Right atrium auricular region (tissue), 2 donors: Measurements from ENCODE around the gene BDKRB2. TPM values are rescaled to one million over a fixed set of nuclear protein-coding genes. Genes with fewer than 3 reads are reported as not detected.

ENCODE experiments used
- DNase-seq: peaks from one replicate; pipeline ENCODE4 v3.0.0-alpha.2; 2019; ENCODE audit warnings: low spot score
- H3K27ac ChIP-seq, 2 donors: fragments of 200-600 bp; sonication (generic); 1 replicate in 1 of 2; 2 replicates in 1 of 2; pipeline ENCODE4 v1.5.1; 2016 to 2019
- H3K27me3 ChIP-seq, 2 donors: fragments of 200-600 bp; sonication (generic); one replicate each; pipeline versions ENCODE4 v1.5.1 to v1.6.0; 2017 to 2019
- H3K36me3 ChIP-seq: fragments of 200-600 bp; sonication (generic); one replicate; pipeline ENCODE4 v1.5.1; 2016
- H3K4me1 ChIP-seq, 2 donors: fragments of 200-600 bp; sonication (generic); one replicate each; pipeline versions ENCODE4 v1.5.1 to v1.6.0; 2017 to 2019
- H3K4me3 ChIP-seq, 2 donors: fragments of 200-600 bp; sonication (generic); 1 replicate in 1 of 2; 2 replicates in 1 of 2; pipeline ENCODE4 v1.5.1; 2017 to 2019; ENCODE audit warnings: mild to moderate bottlenecking in 1 of 2, moderate library complexity in 1 of 2
- H3K9me3 ChIP-seq, 2 donors: fragments of 200-600 bp; sonication (generic); one replicate each; pipeline ENCODE4 v1.5.1; 2019
- CTCF ChIP-seq, 2 donors: fragments of 200-600 bp; sonication (generic); IDR thresholded peaks; one replicate each; pipeline ENCODE4 v1.5.1; 2019; ENCODE audit warnings: antibody characterized with exemption in 2 of 2
- total RNA-seq, 2 donors: library from RNA; depleted of rRNA; stranded (reverse); fragments of >200 nt; gene quantifications; one replicate each; pipeline ENCODE4 v1.1.0, GENCODE V29; 2016

BDKRB2 gene
- total RNA-seq, 2 donors from 2014 or later: 1.7 to 2.9 TPM

- H3K36me3 ChIP-seq: no peaks in the 10 kb centered on the region
- H3K4me1 ChIP-seq: peaks cover 0 to 18% of the 10 kb centered on the region in 2 donors
- peak overlapping the region; percentile 41 to 63 for H3K27ac ChIP-seq
- peak overlapping the region; percentile 35 to 43 for H3K4me3 ChIP-seq
- TF ChIP-seq CTCF (IDR thresholded peaks at IDR 0.05): no peak
- H3K27me3 ChIP-seq: no peaks in the 10 kb centered on the region
- DNase-seq: no peak
- no peaks in the 10 kb centered on the region for H3K9me3 ChIP-seq
Measured at GRCh38 chr14:96205059-96205977, 679 bp downstream of the BDKRB2 start.

GRCh38 chr14:96205978-96206360, 1.3 kb downstream of the BDKRB2 start:
- H3K4me1 ChIP-seq: peaks cover 0 to 18% of the 10 kb centered on the region in 2 donors
- no peak overlapping the region for H3K27ac ChIP-seq
- peak overlapping the region in 1 of 2 donors; percentile 43 for H3K4me3 ChIP-seq
- no peak for TF ChIP-seq CTCF (IDR thresholded peaks at IDR 0.05)
- no peaks in the 10 kb centered on the region for H3K36me3 ChIP-seq
- no peaks in the 10 kb centered on the region for H3K27me3 ChIP-seq
- no peaks in the 10 kb centered on the region for H3K9me3 ChIP-seq
- DNase-seq: no peak

GRCh38 chr14:96206461-96206860, 1.8 kb downstream of the BDKRB2 start:
- no peaks in the 10 kb centered on the region for H3K27me3 ChIP-seq
- TF ChIP-seq CTCF (IDR thresholded peaks at IDR 0.05): no peak
- DNase-seq: no peak
- no peaks in the 10 kb centered on the region for H3K36me3 ChIP-seq
- peaks cover 0 to 18% of the 10 kb centered on the region in 2 donors for H3K4me1 ChIP-seq
- H3K27ac ChIP-seq: no peak overlapping the region
- no peak overlapping the region for H3K4me3 ChIP-seq
- peaks cover 0 to under 1% of the 10 kb centered on the region in 2 donors for H3K9me3 ChIP-seq

- TF ChIP-seq CTCF (IDR thresholded peaks at IDR 0.05): no peak
- Histone ChIP-seq H3K27me3 (no peaks in the 10 kb centered on the region), H3K36me3 (no peaks in the 10 kb centered on the region), H3K27ac (no peak overlapping the region), H3K4me1 (peaks cover 0 to 18% of the 10 kb centered on the region in 2 donors), H3K9me3 (peaks cover 0 to 11% of the 10 kb centered on the region in 2 donors), H3K4me3 (no peak overlapping the region)
- no peak for DNase-seq
Measured at GRCh38 chr14:96207686-96208085, 3.0 kb downstream of the BDKRB2 start.

- no peak for TF ChIP-seq CTCF (IDR thresholded peaks at IDR 0.05)
- H3K36me3 ChIP-seq: no peaks in the 10 kb centered on the region
- H3K27ac ChIP-seq: no peak overlapping the region
- DNase-seq: no peak
- H3K27me3 ChIP-seq: no peaks in the 10 kb centered on the region
- no peak overlapping the region for H3K4me3 ChIP-seq
- peaks cover 0 to 17% of the 10 kb centered on the region in 2 donors for H3K4me1 ChIP-seq
- H3K9me3 ChIP-seq: peaks cover 0 to 13% of the 10 kb centered on the region in 2 donors
Measured at GRCh38 chr14:96208739-96209138, 4.1 kb downstream of the BDKRB2 start.
